ENCODE results near the gene PHETA1. TPM values are rescaled to one million over a fixed set of nuclear protein-coding genes. Genes with fewer than 3 reads are reported as not detected.
A peak's percentile ranks its signal among the peaks of the same experiment; 100 is the strongest.
"Not testable (repeated sequence)": the region's sequence is repeated elsewhere in the genome, so short reads cannot be mapped to it uniquely, and the experiment has no call there.

PHETA1 gene
- total RNA-seq, 1 donor from 2014 or later = 18.2 TPM

DNA sequence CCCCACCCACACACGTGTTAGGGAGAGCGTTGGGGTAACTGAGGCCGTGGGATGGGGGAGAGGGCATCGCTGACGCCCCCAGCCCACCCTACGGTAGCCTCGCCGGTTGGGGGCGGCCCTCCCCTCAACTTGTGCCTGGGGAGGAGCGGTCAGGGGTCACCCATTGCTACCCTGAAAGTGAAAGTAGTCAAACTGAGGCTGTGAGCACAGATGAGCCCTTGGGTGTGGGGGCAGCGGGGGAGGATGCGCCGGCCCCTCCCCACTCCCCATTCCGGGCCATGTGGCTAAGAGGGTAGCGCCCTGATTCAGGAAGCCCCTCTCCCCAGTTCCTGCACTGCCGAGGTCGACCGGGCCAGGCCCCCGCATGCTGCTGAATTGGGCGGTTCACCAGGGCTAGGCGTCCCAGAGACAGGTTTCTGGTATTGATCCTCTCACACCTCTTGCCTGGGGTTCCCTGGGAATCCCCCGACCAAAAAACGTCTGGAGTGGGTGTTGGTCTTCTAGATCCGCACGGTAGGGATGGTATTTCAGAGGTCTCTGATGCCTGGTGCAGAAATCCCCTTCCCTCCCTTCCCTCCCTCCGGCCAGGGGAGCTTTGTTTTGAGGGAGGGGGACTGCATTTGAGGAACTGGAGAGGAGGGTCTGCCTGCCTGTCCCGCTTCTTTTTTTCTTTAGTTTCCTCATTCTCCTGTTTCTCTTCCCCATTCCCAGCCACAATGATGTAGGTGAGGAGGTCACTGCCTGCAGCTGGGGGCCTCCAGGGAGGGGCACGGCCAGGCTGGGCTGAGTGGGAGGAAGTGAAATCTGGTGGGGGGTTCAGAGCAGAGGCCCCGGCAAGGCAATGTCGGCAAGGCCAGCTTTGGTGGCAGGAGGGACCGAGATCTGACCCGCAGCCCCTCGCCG lies 37.8 kb upstream of the PHETA1 start:
- Mint-ChIP-seq H3K27me3 (ENCODE audit: low read depth) (peaks cover 34% of the 10 kb centered on the region), H3K4me3 (peak overlapping the region; percentile 70), H3K27ac (peak overlapping the region; percentile 56), H3K9me3 (no peaks in the 10 kb centered on the region), H3K4me1 (peaks cover 16% of the 10 kb centered on the region), H3K36me3 (no peaks in the 10 kb centered on the region)
- TF ChIP-seq, protein P1, sequence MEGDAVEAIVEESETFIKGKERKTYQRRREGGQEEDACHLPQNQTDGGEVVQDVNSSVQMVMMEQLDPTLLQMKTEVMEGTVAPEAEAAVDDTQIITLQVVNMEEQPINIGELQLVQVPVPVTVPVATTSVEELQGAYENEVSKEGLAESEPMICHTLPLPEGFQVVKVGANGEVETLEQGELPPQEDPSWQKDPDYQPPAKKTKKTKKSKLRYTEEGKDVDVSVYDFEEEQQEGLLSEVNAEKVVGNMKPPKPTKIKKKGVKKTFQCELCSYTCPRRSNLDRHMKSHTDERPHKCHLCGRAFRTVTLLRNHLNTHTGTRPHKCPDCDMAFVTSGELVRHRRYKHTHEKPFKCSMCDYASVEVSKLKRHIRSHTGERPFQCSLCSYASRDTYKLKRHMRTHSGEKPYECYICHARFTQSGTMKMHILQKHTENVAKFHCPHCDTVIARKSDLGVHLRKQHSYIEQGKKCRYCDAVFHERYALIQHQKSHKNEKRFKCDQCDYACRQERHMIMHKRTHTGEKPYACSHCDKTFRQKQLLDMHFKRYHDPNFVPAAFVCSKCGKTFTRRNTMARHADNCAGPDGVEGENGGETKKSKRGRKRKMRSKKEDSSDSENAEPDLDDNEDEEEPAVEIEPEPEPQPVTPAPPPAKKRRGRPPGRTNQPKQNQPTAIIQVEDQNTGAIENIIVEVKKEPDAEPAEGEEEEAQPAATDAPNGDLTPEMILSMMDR (IDR thresholded peaks at IDR 0.05; ENCODE audit: unreplicated experiment) = no peak
- DNase-seq (ENCODE audit: low spot score in 2 of 2, unreplicated experiment in 2 of 2) = no peak

DNA sequence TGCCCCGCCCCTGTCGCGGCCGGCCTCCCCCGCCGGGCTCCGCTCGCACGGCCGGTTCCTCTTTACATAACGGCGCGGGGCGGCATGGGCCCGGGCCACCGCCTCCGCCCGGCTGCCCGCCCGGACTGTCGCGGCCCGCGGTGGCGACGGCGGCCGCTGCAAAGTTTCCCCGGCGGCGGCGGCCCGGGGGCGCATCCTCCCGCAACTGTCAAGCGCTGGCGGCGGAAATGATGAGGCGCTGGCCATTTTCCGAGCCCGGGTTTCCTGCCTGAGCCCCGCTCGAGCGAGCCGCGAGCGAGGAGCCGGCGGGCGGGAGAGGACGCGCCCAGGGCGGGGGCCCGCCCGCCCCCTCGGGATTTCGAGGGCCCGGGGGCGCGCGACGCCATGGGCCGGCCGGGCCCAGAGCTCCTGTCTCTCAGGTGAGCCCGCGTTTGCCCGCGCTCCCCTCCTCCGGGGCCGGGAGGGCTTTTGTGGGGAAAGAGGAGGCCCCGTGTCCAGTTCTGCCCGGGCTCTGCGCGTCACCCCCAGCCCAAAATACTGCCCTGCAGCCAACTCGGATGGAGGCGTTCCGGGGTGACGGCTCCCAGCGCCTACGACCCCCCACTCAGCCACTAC lies 37.1 kb upstream of the PHETA1 start, which contains the start of gene SH2B3:
Gene SH2B3 (plus strand): TSS at position 65 of the 615 bp plus-strand sequence. CDS start 12,223 bp downstream, outside the sequence.
- peaks cover 16% of the 10 kb centered on the region for H3K4me1 Mint-ChIP-seq
- peaks cover 34% of the 10 kb centered on the region for H3K27me3 Mint-ChIP-seq (ENCODE audit: low read depth)
- peak in 1 of 2 experiments; percentile 73 for DNase-seq (ENCODE audit: low spot score in 2 of 2, unreplicated experiment in 2 of 2)
- H3K27ac Mint-ChIP-seq = peak within 1 kb of the TSS; percentile 72
- H3K4me3 Mint-ChIP-seq = peak within 1 kb of the TSS; percentile 72
- TF ChIP-seq, protein P1 (IDR thresholded peaks at IDR 0.05; ENCODE audit: unreplicated experiment) = no peak
- H3K36me3 Mint-ChIP-seq = no peaks in the 10 kb centered on the region
- no peaks in the 10 kb centered on the region for H3K9me3 Mint-ChIP-seq

DNA sequence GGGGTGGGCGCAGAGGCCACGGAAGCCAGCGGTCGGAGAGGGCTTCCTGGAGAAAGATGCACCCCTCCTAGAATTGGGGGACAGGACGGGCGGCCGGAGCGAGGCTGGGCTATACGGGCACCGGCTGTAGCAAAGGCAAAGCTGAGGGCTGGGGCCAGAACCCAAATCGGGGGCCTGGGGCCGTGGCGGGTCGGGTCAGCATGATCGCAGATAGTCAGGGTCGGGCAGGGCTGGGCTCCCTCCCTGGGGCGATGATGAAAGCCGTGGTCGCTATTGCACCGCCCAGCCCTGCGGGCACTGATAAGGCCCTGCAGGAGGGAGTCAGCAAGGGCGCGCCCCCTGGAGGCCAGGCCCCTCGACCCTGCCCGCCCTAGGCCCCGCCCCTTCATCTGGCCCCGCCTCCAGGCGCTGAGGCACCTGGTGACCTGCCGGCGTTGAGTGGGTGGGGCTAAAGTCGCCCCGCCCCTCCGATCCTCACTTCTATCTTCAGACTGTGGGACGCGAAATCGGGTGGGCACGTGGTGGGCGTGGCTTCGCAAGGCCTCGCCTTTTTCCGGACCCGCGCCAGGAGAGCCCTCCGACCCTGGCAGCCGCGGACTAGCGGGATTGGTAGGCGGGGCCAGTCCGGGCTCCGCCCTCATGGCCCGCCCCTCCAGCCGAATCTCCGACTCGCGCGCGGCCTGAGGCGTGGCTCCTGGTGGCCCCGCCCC lies 36.4 kb upstream of the PHETA1 start:
- peak overlapping the region; percentile 72 for H3K27ac Mint-ChIP-seq
- H3K36me3 Mint-ChIP-seq = no peaks in the 10 kb centered on the region
- peaks cover 16% of the 10 kb centered on the region for H3K4me1 Mint-ChIP-seq
- TF ChIP-seq, protein P1 (IDR thresholded peaks at IDR 0.05; ENCODE audit: unreplicated experiment) = no peak
- peak; percentile 86 to 88 for DNase-seq (ENCODE audit: low spot score in 2 of 2, unreplicated experiment in 2 of 2)
- H3K27me3 Mint-ChIP-seq (ENCODE audit: low read depth) = peaks cover 36% of the 10 kb centered on the region
- no peaks in the 10 kb centered on the region for H3K9me3 Mint-ChIP-seq
- H3K4me3 Mint-ChIP-seq = peak overlapping the region; percentile 72

DNA sequence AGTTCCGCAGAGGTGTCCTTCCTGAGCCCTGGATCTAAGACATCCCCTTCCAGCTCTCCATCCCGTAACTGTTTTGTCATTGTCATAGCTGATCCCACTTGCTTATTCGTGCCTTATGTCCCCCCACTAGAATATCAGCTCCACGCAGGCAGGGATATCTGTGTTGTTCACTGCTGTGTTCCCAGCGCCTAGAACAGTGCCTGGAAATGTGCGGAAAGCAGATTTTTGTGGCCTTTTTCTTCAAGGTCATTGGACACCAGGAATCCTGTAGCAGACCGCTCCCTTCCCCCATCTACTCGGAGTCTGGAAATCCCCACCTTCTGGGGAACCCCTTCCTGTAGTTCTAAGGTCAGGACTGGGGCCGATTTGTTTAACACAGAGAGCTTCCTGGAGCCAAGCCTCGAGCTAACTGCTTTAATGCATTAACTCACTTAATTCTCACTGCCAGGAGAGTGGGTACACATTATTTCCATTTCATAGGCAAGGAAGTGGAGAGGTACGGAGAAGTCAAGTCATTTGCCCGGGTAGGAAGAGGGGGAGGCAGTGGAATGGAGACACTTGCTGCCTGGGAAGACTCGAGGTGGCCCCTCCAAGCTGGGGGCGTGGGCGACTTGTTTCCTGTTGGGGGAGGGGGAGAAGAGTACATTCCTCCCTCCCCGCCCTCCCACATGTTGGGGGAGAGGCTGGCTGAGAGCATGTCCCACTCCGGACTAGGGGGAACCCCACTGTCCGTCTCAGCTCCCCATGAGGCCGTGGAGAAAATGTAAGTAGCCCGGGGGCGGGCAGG lies 35.7 kb upstream of the PHETA1 start:
- Mint-ChIP-seq H3K4me3 (peak overlapping the region; percentile 59), H3K36me3 (no peaks in the 10 kb centered on the region), H3K9me3 (no peaks in the 10 kb centered on the region), H3K27ac (peak overlapping the region; percentile 21), H3K4me1 (peaks cover 16% of the 10 kb centered on the region), H3K27me3 (ENCODE audit: low read depth) (peaks cover 40% of the 10 kb centered on the region)
- TF ChIP-seq, protein P1 (IDR thresholded peaks at IDR 0.05; ENCODE audit: unreplicated experiment) = no peak
- no peak for DNase-seq (ENCODE audit: low spot score in 2 of 2, unreplicated experiment in 2 of 2)

DNA sequence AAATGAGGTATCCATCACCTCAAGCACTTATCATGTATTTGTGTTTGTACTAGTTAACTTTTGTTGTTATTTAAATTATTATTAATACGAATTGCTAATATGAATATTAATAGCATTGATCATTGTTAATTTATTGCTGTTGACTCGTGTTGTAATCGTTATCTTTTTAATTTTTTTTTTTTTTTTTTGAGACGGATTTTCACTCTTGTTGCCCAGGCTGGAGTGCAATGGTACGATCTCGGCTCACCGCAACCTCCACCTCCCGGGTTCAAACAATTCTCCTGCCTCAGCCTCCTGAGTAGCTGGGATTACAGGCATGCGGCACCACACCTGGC lies 33.6 kb upstream of the PHETA1 start:
- H3K27me3 Mint-ChIP-seq (ENCODE audit: low read depth) = peaks cover 40% of the 10 kb centered on the region
- H3K9me3 Mint-ChIP-seq; DNase-seq (ENCODE audit: low spot score in 2 of 2, unreplicated experiment in 2 of 2); H3K36me3 Mint-ChIP-seq; H3K27ac Mint-ChIP-seq; H3K4me3 Mint-ChIP-seq: not testable (repeated sequence)
- H3K4me1 Mint-ChIP-seq = peaks cover 16% of the 10 kb centered on the region

Data from mesothelial cell of epicardium (in vitro differentiated cells).